GM19043 (cell line): ENCODE data around the gene MTAP.
A peak's percentile ranks its signal among the peaks of the same experiment; 100 is the strongest.
"Not testable (repeated sequence)": the region's sequence is repeated elsewhere in the genome, so short reads cannot be mapped to it uniquely, and the experiment has no call there.

Experiments used
- ATAC-seq: cut with Tn5 transposase; IDR thresholded peaks from one replicate; pipeline ENCODE4 v1.9.1; 2021; ENCODE audit warnings: low read depth; ENCODE audit not compliant: unreplicated experiment

MTAP gene

DNA sequence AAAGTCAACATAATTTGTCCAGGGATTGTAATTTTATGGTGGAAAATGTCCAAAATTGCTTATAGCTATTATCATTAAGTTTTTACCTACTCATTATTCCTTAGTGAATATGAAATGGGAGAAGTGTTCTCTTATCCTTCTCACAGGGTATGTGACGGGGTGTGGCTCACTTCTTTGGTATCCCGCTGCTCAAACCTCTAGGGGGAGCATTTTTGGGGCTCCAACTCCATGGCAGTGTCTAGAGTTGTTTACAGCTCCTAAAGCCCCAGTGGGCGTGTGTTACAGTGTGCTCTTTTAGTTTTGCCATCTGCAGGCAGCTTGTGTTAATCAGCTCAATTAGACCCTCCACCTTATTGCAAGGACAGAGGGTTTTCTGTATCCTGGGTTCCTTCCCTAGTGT is 102.3 kb downstream of the MTAP start:
- no peak for ATAC-seq

DNA sequence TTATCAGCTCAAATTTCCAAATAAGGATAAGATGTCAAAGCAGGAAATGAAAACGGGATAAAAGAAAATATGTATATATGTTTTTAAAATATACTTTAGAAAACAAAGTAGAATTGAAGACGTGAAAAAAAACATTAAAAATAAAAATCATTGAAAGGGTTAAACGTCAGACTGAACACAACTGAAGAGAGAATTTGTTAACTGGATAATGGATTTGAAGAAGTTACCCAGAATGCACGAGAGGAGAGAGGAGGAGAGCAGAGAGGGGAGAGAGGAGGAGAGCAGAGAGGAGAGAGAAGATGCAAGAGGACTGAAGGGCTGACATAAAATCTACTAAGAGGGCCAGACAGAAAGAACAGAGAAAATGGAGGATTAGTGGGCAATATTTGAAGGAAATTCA is 103.8 kb downstream of the MTAP start:
- ATAC-seq = no peak

DNA sequence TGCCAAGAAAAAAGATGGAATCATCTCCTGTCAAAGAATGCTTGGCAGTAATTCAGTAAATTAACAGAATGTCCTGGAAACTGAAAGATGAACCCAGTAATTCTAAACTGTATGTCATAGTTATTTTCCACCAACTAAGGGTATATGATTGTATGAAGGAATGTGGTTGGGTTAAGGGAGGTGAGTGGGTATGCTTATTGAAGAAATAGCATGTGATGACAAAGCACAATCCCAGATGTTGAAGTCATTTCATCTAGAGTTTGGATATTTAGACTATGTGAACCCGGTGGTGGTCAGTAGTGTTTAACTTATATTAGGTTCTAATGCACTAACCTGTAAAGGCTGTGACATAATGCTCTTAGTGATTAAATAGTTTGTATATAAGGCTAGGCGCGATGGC is 104.4 kb downstream of the MTAP start:
- no peak for ATAC-seq

DNA sequence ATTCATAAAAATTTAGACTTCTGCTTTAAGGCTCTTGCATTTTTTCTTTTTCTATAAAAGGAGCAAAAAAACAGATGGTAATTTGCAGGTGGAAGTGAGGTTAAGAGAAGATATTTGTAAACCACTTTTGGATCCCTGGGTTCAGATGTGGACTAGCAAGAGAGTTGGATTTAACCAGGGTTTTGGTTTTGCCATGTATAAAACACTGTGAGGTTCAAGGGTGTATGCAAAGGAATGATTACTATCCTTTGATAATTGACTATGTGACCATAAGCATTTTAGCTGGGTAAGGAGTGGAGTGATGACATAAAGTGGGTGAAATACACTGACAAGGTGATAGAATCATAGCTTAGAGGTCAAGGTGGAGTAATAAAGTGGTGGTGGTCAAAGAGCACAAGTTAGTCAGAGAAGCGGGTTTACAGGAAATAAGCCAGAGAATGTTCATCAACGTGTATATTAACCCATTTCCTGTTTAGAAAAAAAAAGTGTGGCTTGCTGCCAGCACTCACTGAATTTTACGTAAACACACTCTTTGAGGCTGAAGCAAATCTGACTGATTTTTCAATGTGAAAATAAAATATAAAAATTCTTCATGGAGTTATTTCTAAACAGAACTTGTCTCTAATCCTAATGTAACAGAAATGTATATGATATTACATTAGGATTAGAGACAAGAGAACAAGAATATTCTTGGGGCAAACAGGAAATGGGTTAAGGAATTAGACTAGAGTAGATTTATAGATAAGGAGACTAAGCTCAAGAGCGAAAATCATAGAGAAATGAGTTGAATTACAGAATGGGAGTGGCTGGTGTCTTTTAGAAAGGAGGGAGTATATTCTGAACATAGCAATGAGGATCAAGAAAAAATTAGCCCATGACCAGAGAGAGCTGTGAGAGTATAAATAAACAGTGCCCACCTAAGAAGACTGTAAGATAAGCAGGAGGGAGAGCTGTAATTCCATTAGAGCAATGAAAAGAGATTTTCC is 117.2 kb downstream of the MTAP start:
- peak; percentile 80 for ATAC-seq

DNA sequence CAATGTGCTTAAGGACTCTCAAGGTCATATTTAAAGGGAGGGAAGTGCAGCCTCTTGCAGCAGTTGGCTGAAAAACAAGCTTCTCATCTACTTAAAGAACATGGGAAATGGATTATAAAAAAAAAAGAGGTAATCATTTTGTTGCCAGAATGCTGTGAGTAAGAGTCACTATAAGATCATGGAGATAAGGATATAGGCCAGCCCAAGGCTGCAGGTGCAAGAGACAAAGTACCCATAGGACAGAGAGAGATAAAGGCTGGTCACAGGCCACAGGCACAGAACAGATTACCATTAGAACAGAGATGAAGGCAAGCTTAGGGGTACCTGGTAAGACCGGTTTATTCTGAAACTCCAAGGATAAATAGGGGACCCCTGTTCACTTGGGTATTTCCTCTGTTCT is 121.3 kb downstream of the MTAP start:
- no peak for ATAC-seq

DNA sequence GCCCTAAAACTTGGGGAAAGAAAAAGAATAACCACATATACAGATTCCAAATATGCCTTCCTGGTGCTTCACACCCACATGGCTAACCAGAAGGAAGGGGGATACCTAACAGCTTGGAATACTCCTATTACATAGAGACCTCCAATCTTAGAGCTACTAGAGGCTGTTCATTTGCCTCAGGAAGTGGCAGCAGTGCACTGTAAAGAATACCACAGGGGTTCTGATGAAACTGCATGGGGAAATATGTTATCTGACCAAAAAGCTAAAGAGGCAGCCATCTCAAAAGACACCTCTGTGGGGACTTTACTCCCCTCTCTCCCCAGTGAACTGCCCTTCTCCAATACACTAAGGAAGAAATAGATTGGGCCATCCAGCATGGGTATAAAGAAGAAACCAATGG is 125.3 kb downstream of the MTAP start:
- ATAC-seq = no peak

DNA sequence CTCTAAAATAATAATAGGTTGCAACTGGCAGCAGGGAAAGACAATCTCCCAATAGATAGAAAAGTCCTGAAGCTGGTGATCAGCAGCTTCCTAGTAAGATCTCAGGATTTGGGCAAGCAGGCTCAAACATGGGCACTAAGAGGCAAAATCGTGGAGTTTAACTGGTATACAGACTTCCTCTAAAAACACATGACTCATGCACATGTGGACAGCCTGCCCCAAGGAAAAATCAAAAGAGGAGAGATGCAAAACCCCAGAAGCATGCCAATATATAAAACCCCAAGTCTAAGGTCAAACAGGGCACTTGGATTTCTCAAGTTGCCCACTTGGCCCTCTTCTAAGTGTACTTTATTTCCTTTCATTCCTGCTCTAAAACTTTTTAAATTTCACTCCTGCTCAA is 129.0 kb downstream of the MTAP start:
- no peak for ATAC-seq

DNA sequence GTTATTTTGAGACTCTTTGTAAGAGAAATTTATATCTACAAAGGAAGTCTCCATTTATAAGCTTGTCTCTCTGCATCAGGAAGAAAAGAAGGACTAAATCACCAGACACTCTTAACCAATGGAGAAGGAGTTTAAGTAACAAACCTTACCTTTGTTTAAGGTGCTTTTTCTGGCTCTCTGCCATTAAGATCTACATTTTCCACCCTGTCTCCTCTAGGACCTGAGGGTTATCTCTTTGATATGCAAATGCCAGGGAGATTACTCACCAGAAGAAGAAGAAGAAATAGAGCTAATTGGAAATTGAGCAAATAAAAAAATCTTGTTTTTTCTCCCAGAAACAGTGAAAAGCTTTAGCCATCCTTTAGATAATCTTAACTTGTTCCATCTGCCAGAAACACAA is 130.8 kb downstream of the MTAP start:
- ATAC-seq = no peak

DNA sequence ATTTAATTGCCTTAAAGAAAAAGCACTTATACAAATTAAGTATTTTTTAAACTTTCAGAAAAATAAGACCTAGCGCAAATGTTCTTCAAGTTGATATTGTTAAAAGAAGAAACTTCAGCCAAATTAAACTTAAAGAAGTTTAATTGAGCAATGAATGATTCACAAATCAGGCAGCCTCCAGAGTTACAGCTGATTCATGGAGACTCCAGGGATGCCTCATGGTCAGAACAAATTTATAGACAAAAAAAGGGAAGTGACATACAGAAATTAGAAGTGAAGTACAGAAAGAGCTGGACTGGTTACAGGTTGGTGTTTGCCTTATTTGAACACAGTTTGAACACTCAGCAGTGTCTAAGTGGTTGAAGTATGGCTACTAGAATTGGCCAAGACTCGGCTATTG is 131.4 kb downstream of the MTAP start:
- no peak for ATAC-seq

DNA sequence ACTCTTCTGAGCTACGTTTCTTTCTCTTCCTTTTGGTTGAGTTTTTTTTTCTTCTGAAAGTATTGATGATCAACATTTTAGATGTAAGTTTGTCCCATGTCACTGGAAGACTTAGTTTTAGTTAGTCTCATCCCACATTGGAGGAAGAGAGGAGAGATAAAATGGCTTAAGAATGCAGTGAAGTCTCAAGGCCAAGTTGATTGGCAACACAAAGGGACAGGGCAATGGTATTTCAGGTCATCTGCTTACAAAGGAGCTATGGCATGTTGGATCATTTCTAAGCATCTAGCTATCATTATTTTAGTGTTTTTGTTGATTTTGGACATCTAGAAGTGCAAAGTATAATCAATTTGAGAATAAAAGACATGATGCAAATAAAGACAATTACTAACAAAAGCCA is 133.2 kb downstream of the MTAP start:
- no peak for ATAC-seq

DNA sequence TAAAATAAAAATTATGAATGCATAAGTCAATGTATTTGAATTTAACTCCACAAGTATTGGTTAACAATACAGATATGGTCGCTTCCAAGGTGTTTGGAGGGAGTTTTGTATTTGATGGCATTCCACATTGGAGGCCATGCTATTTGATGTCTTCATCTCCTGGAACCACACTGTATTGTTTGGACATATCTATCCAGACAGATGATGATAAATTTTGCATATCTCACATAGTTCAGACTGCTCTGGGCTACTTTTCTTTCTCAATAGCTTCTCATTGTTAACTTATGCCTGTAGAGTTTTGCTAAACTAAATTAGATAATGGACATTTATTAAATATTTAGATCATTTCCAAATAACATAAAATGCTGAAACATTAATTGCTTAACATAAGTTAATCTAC is 133.7 kb downstream of the MTAP start:
- no peak for ATAC-seq

DNA sequence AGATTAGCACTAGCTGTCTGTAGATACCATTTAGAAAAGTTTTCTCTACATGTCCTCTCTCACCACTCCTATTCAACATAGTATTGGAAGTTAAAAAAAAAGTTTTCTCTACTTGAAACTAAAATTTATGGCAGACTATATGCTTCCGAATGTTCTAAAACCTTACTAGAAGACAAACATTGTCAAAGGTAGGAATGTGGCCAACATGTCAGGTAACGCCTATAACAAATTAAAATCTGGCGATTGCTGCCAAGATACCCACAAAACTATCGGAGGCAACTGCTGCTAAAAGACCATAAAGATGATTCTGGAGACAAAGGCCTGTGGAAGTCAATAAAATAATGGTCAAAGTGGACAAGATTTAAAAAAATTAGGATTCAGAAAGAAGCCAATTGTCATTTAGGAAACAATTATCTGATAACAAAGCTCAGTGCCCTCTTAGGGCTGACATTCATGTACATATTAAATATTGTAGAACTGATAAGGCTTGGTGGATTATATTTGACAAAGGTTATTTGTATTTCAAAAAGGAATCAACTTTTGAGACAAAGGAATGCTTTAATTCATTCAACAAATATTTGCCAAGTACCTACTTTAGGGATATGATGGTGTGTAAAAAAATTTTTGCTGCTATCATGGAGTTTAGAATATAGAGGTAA is 139.0 kb downstream of the MTAP start:
- ATAC-seq = no peak

DNA sequence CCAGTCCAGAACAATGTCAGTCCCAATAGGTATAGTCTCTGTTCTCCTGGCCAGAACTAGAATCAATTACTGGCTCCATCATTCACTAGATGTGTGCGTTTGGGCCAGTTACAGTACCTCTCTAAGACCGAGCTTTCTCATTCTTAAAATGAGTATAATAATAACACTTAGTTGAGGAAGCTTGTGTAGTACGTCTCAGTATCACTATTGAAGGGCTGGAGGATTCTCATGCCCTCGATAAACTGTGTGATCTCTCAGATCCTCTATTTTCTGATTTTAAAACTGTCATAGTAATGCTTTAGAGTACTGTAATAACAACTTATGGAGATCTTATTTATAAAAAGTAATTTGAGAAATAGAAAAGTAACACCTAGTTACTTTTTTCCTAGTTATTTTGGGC is 141.0 kb downstream of the MTAP start:
- no peak for ATAC-seq

DNA sequence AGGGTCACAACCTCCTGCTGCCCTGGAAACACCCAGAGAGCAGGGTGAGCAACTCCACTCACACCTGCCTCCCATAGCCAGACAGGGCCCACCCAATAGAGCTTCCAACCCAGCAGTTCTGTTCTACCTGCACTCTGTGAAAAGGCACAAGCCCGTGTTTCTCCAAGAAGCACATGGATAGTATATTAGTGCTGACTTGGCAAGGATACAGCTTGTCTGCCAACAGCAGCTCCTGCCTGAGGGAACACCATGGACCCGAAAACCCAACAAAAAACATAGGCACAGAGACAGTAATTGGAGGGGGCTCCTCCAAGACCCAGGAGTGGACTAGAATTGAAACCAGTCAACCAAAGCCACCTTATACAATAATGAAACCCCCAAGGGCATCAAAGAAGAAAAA is 143.2 kb downstream of the MTAP start:
- ATAC-seq = no peak

DNA sequence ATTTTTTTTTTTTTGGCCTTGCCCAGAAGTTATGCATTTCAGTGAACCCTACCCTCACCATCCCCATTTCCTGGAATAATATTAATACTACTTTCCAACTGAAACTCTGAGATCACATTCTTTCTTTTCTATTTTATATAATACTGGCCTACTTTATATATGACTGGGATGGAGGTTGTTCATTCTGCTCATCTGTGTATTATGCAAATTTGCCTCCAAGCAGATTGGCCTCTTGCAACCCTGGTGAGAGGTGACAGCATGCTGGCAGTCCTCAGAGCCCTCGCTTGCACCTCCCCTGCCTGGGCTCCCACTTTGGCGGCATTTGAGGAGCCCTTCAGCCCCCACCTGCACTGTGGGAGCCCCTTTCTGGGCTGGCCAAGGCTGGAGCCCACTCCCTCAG is 156.4 kb downstream of the MTAP start:
- ATAC-seq = no peak

DNA sequence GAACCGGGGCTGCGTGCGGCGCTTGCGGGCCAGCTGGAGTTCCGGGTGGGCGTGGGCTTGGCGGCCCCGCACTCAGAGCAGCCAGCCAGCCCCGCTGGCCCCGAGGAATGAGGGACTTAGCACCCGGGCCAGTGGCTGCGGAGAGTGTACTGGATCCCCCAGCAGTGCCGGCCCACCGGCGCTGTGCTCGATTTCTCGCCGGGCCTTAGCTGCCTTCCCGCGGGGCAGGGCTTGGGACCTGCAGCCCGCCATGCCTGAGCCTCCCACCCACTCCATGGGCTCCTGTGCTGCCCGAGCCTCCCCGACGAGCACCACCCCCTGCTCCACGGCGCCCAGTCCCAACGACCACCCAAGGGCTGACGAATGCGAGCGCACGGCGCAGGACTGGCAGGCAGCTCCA is 156.8 kb downstream of the MTAP start:
- ATAC-seq = not testable (repeated sequence)

DNA sequence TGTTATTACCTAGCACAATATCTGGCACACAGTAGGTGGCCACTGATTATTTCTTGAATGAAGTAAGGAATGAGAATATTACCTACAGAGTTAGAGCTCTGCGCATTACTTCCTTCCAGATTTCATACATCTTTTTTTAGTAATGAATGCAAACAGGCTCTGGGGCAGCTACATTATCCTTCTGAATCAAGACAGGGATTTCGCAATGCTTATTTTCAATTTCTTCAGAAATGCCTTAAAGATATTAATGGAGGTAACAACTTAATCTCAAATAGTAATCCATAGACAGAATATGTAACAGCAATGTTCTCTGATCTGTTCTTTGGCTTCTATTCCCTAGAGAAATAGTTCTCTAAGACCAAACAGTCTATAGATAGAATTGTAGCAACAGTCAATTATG is 159.1 kb downstream of the MTAP start:
- no peak for ATAC-seq

DNA sequence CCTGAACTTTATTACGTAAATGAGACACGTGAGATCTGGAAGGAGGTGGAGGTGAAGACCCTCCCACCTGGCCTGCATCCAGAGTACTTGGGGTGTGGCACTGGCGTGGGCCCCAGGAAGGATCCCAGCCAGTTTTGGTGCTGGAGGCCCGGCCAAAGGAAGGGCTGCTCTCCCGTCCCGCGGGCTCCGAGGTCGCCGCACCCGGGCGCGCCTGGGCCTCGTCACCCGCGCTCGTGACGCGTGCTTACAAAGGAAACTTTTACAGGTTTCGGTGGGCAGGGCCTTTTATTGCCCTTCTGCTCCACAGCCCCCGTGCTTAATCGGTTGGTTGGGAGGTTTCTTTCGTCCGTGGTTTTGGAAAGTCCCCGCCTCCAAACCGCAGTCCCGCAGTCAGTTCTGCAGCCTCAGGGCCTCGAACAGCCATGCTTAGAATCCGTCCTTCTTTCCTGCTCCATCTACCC is 162.5 kb downstream of the MTAP start:
- peak; percentile 32 for ATAC-seq

DNA sequence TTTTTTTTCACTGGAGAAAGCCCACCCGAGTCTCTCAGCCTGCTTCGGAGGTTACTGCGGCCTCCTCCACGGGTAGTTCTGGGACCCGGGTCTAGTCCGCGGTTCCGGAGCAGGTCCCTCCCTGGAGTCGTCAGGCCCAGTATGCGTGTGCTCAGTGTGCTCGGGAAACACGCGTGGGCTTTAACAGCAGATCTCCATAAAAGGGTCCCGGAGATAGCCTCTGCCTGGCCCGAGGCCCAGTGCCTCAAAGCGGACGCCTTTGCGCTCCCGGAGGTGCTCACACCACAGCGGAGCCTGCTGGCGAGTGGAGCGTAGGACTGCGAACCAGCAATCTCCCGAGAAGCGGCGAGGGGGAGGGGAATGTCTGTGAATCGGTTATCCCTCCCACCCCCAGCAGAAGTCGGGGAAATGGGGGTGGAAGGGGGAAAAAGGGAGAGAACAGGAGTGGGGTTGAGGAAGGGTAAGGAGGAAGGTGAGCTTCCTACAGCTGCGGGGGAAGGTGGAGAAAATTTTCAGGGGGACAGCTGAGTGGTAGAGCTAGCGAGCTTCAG is 163.0 kb downstream of the MTAP start:
- peak; percentile 77 for ATAC-seq

DNA sequence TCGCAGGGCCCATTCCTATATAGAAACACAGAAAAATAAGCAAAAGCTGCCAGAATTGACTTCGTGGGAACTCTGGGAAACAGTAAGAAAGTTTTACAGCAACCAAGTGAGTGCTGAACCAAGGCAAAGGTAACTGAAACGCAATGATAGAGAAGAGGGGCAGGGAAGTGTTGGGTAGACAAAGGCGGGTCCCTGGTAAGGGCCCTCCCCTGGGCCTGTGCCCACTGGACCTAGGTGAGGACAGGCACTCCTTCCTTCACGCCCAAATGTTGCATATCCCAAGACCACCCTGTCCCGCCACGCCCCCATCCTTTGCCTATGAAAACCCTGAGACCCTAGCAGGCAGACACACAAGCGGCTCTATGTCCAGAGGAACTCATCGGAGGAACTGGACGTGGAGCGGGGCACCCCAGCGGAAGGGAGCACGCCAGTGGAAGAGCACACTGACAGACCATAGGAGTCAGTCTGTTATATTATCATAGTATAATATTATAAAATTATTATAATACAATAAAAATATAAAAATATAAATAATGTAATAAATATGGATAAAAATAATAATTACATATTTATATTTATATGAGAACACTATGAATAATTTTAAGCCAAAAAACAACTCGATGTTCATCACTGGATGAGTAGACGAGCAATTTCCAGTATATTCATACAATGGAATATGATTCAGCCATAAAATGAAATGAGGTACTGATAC is 163.9 kb downstream of the MTAP start:
- ATAC-seq = no peak

DNA sequence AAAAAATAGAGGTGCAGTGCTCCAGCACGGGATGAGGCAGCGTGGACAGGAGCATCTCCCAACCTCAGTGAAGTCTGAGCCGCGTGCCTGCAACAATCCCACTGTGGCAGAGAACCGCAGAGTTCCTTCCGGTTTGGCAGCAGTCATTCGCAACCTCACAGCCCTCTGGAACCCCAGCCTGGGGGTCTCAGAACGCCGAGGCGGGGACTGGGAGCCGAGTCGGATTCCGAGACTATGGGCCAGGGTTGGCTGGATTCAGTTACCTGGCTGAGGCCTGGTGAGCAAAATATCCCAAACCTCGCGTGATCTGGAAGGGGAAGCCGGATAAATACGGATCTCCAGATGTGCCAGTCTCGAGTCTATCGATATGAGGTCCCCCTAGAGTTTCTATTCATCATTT is 164.7 kb downstream of the MTAP start:
- ATAC-seq = no peak
